ENCODE data around the gene PTPRA.

- no peak for TF ChIP-seq CTCF (IDR thresholded peaks at IDR 0.05; ENCODE audit: low read depth, low read length, poor library complexity, severe bottlenecking)
- TF ChIP-seq EZH2phosphoT487 (IDR thresholded peaks at IDR 0.05; ENCODE audit: borderline replicate concordance, low read length), result no peak
Measured at GRCh38 chr20:2978519-2978918, 105.2 kb downstream of the PTPRA start.
